Suppressor macrophage treated with lipopolysaccharide for 1 hour (primary cell): ENCODE measurements around the gene TNFAIP8.

Experiments
- DNase-seq, 3 donors: peaks; one replicate each; pipeline ENCODE4 v3.0.0-alpha.2; 2020 to 2022

Gene TNFAIP8

DNA sequence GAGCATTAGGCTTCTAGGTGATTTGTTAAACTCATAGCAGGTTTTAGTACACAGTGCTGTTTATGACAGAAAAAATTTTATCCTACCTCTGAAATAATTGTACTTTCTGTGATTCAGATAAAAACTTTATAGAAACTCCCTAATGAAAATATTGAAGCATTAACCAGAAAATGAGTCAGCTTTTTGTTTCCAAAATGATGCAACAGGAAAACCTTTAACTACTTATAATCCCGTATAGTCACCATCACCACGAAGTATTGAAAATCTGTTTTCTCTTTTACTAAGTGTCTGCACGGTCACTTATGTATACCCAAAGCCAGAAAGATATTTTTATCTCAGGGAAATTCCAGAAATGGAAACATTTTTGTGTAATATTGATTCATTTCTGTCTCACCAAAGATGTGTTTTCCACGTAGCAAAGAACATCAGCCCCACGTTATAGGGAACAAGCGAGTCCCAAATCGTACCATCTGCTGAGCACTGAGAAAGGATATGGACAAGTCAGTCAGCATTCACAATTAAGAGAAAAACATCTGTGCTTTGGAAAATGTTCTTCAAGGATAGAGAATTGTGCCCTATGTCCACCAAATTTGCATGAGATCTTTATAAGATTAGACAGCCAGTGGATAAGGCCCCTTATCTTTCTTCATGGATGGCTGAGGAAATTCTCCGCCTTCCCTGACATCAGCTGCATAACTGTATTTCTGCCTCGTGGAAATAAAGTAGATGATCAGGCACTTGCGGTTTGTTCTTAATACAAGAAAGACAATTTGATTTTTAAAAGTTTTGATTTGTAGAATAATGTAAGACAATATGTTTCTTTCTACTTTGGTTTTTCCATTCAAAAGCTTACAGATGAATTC lies 41.9 kb downstream of the TNFAIP8 start:
- DNase-seq = peak; percentile 84 to 100 (median 98)

DNA sequence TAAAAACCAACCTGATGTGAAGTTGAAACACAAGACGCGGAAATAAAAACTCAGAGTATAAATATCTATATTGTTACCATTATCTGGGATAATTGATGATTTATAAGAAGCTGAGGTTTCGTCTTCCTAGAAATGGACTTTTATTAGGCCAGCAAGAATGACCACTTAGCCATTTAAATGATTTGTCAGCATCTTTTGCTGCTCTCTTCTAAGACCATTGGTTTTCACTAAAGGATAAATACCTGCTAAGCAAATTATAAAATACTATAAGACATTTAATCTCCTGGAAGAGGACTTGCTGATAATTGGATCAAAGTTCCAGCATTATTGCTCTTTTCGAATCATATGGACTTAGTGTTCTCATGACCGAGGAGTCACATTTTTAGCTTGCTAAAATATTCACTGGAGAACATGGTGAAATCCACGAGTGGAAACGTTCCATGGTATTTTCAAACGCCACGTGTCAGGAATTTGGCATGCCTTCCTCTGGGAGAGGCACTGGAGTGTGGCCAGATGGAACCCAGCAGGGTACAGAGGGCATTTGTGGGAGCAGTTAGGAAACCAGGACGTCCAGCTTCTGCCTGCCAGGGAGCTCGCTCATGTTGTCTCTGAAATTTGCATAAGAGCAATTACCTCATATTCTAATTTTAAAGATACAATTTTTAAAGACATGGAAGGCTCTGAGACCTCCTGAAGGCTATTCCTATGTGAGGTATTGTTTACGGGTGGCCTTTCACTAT lies 43.1 kb downstream of the TNFAIP8 start:
- DNase-seq = peak; percentile 54 to 67 (median 66)

DNA sequence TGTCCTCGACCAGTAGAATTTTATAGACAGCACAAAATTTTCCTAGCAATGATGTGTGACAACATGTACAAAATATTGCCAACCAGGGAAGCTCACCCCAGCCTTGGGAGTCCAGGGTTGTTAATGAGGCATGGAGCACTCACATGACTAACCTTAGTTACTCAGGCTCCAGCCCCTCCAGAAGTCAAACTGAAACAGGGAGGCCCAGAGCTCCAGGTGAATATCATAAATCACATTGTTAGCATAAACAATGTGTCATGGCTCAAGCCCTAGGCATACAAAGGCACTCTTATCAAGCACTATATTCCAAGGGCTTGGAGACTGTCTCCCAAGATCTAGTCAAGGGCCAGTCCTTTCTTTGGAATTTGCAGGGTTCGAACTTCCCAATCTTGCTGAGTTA lies 44.4 kb downstream of the TNFAIP8 start:
- DNase-seq = peak in 2 of 3 donors; percentile 27 to 47

DNA sequence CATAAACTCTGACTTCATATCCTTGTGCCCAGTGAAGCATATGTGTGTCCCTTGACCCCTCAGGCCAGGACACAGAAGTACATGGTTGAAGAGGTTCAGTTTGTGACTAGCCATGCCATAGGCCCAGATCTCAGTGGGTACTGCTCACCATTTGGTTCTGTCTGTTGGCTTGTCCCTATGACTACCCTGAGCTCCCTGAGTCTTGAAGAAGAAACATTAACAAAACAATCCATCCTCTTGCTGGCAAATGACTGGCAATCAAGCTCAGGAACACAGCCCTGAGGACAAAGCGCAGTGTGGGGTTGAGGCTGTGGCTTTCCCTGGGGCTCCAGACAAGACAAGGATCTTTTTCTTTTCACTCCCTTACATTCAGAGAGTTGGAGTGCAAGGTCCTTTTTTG lies 46.3 kb downstream of the TNFAIP8 start:
- no peak for DNase-seq

DNA sequence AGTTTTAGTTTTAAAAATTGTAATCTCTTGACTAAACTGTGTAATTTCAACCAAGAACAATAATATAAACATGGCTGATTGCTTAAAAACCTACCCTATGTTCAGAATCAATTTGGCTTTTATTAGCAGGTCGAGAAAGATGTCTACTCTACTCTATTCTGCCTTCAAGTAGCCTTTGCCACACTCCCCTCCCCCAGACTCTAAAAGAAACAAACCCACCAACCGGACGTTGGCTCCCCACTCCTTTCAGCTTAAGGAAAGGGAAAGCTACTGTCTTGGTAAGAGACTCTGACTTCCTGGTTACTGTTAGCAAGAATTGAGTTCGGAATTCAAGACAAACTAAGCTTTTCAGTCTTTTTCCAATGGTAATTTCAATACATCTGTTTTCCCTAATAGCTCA lies 46.7 kb downstream of the TNFAIP8 start:
- DNase-seq = no peak

DNA sequence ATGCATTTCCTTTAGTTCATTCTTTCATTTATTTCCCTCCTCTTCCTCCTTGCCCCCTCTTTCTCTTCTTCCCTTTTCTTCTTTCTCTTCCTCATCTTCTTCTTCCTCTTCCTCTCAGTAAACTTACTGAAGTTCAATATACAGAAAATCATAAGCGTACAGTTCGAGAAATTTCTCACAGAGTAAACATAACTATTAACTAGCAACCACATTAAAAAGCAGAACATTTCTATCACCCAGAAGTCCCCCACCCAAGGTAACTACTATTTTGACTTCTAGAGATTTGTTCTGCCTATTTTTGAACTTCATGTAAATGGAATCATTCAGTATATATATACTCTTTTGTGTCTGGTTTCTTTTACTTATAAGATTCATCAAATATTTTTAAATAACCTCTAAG lies 48.2 kb downstream of the TNFAIP8 start:
- DNase-seq = peak in 2 of 3 donors; percentile 16 to 33

DNA sequence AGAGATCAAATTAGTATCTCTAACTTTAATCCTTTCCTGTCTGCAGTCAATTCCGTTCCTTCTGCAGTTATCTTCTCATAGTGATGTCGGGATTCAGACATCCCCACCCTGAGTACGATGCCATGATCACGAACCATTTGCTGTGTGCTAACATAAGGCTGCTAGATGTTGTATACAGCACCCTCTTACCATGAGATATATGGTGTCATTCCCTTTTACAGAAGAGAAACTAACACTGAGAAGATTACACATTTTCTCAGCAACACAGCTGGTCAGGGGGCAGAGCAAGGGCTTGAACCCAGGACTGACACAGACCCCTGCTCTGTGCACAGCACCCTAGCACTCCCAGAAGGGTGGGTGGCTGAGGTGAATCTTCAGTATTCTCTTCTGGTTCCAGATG lies 49.6 kb downstream of the TNFAIP8 start:
- peak in 1 of 3 donors; percentile 36 for DNase-seq

DNA sequence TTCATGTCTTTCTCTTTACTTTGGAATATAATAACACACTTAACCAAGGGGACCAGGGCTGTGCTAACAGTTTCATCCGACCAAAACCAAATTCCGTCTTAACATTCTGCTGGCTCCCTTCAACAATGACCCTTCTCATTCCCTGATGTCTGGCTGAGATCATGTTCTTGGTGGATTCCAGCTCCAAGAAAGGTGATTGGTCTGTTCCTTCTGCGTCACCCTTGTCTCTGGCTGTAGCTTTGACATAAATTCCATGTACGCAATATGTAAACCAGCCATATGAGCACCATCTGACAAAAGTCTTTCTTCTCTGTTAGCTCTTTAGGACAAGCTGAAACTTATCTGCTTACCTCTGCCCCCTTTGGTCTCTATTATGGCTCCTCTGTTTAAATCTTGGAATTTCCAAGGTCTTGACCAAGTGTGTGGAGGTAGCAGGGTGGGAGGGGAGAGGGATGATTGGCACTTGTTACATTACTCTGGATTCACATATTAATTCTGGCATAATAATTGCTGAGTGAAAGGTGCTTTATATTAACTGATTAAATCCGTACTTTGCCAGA lies 50.8 kb downstream of the TNFAIP8 start:
- peak in 2 of 3 donors; percentile 47 to 74 for DNase-seq

DNA sequence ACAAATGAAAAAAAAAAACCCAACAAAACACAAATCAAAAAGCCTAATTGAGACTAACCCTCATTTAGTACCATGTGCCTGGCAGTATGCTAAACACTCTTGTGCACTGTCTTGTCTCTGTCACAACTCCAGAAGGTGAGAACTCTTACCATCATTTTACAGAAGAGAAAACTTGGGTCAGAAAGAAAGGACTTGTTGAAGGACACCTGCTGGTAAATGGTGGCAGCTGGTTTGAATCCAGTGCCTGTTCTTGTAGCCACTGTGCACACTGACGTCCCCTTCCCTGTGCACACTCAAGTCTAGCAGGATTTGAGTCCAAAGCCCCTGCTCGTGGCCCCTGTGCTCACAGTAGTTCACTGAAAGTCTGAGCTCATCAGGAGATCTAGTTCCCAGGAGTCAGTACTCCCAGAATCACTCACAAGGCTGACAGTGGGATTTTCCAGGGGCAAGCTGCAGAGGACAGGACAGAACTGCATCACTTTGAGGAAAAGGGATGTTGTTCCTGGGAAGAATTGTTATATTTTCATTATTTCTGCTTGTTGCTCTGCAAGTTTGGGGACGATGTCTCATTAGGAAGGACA lies 53.5 kb downstream of the TNFAIP8 start:
- DNase-seq = no peak

DNA sequence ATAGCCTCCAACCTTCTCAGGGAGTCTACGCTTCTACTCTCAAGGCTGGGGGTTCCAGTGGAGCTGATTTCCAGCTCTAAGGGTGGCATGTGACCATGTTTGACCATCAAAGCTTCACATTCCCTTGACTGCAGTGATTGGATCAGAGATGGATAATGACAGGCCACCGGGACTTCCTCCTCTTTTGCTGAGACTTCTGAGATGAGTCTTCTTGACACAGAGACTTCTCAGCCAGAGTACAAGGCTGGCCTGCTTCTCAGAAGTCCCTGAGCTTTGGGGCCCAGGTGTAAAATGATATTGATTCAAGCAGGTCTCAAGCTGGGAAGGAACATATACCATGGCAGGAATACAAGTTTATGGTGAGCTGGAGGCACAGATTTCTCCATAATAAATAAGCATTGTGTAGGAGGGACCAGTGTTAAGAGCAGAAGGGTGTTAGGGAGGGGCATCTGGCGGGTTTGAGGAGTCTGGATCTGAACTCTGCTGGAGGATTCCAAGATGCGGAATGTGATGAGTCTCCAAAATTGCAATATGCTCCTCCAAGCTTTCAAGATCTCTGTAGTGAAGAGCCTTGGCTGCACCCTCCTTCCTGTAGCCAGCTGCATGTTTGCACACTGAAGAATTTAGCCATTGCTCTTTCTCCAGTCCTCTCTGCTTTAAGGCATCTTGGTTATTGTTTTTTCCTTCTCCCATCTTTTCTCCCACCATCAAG lies 54.8 kb downstream of the TNFAIP8 start:
- DNase-seq = peak in 1 of 3 donors; percentile 36

DNA sequence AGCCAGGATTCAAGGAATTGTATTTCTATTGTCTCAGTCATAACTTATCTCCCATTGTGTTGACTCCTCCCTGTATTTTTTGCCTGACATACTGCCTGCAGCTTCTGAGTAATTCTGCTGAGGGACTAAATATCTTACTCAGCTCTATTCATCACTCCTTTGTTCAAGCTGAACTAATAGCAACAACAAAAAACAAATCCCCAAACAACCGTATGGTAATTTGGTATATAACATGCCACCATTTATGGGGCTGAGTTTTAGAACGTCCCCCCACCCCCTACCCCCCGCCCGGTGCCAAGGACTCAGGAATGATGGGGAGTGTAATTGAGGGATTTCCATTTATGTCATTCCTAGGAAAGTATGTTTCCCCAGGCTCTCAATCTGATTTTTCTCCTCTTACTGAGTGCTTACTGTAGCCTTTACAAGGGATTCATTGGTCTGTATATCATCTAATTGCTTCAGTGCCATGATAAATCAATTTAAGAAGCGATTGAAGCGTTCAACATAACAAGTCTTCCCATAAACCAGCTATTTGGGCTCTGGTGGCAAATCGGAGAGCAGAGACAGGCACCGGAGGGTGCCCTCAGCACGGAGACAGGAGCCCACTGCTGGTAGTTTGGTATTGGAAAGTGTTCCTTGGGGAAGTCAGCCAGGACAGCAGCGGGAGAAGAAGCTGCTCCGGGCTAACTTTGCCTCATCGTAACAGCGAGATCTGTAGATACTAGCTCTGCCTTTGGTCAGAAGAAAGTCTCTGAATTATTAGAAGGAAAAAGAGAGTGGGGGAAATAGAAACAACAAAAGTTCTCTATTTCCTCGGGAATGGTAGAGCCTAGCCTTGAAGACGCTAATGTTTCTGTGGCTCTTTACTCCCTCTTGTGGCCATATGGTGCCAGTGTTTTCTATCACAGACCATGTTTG lies 55.8 kb downstream of the TNFAIP8 start:
- peak; percentile 76 to 88 (median 85) for DNase-seq

DNA sequence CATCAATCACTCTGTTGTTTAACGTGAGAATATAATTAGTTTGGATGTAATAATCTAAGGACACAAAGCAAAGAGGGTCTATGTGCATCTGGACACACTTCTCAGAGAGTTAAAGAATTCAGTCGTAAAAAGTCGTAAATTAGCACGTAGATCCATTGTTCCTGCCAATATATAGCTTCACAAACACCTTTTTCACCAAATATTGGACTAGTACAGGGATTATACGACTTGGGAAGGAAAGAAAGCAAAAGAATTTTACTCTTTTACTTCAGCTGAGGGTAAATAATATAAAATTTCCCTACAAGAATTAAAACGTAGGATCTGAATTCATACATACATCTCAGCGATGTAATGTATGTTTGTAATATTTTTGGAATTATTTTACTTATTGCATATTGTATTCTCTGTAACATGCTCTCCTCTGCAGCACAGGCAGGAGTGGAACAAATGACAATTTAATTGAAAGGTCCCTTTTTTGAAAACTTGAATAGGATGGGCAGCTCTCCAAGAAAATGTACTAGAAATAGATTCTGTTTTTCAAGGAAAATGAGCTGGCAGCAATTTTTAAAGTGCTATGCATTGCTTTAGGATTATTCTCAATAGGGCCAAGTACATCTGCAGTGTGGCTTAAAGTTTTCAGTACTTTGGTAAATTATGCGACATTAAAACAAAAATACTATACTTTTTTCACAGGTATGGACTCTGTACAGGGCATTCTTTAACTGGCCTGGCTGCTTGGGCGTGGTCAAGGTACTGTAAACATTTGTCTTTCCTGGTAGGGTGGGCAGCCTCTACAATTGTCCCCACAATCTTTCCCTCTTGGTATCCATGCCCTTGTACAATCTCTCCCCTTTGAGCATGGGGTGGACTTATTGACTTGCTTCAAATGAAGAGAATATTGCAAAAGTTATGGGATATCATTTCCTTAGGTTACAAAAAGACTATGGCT lies 56.7 kb downstream of the TNFAIP8 start:
- DNase-seq = no peak

DNA sequence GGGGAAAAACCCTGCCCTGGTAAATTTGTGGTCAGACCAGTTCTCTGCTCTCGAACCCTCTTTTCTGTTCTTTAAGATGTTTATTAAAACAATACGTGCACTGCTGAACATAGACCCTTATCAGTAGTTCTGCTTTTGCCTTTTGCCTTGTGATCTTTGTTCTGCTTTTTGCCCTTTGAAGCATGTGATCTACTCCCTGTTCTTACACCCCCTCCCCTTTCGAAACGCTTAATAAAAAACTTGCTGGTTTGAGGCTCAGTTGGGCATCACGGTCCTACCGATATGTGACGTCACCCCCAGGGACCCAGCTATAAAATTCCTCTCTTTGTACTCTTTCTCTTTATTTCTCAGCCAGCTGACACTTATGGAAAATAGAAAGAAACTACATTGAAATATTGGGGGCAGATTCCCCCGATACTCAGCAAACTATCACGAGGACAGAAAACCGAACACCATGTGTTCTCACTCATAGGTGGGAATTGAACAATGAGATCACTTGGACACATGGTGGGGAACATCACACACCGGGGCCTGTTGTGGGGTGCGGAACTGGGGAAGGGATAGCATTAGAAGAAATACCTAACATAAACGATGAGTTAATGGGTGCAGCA lies 58.4 kb downstream of the TNFAIP8 start:
- peak; percentile 73 to 85 (median 81) for DNase-seq

DNA sequence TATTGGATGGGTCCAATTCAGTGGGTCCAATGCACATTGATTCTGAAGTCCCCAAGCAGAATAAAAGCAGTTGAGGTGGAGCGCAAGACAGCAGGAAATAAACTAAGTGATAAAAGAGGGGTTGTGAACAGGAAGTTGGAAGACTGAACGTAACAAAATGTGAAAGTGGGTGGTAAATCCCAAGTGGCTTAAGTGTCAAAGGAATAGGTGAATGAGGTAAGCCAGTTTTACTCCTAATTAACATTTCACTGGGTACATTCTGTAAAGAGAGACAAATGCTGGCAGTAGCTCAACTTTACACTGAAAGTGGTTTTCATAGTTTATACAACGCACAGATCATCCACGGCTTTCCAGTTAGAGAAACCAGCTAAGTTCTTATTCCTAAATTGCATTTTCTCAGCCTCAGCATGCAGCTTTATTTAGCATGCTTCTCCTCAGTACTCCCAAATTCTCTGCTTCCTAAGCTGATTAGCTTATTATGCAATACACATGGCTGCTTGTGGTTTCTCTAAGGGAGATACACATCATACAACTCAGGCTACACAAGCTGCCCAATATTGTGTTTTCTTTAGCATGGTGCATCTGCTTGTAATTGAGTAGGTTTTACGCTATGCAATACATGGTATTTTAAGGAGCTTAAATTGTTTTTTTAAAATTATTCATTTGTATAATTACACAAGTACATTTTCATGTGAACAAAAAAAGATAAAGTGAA lies 62.2 kb downstream of the TNFAIP8 start:
- peak in 1 of 3 donors; percentile 44 for DNase-seq

DNA sequence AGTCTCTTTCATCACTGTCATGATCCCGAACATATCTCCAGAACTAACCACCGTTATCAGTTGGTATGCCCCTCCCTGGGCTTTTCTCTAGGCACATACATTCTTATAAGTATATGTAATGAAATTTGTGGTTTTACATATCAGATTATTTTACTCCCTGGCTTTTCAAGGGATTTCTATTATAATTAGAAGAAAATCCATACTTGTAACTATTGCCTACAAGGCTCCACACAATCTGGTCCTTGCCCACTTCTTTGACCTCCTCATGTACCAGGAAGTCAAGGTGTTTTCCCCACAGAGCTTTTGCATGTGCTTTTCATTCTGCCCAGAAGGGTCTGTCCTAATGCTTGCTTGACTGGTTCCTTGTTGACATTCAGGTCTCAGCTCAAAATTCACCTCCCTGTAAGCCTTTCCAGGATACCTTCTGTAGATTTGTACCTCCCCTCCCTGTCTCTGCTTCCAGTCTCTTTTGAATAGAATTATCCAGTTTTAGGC lies 62.8 kb downstream of the TNFAIP8 start:
- no peak for DNase-seq

DNA sequence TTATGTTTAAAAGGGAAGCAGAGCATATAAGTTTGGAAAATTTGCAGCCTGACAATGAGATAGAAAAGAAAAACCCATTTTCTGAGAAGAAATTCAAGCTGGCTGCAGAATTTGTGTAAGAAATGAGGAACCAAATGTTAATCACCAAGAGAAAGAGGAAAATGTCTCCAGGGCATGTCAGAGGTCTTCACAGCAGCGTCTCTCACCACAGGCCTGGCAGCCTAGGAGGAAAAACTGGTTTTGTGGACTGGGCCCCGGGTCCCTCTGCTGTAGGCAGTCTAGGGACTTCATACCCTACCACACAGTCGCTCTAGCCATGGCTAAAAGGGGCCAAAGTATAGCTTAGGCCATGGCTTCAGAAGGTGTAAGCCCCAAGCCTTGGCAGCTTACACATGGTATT lies 64.3 kb downstream of the TNFAIP8 start:
- peak; percentile 50 to 68 (median 67) for DNase-seq

DNA sequence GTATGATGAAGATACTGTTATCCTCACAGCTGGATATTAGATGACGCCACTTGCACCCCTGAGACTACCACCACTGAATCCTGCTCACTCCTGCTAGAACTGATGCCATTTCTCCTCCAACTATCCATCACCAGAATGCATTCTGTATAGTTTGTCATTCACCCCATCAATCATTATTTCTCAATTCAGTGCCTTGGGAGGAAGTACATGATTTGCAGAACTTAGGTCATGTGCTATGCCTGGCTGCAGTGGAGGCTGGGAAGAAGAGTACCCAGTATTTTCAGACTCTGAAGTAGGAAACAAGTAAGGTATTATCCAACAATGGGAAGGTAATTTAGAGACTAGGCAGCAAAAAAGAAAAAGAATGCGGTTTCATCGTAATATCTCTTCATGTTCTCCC lies 70.2 kb downstream of the TNFAIP8 start:
- peak; percentile 69 to 78 (median 77) for DNase-seq

DNA sequence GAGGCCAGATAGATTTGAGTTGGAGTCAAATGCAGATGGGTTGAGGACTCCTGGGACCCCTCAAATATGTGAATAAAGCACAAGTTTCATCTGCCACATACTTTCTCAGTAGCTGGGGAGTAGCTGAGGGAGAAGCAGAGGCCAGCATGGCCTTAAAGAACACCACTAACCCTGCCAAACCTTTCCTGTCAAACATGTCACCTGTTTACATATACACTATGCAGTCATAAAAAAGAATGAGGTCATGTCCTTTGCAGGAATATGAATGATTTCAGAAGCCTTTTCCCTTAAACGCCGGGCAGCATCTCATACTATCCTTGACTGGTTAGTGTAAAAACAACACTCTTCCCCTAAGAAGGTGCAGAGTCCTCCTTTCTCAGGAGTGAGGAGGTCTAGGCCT lies 71.2 kb downstream of the TNFAIP8 start:
- DNase-seq = peak; percentile 31 to 67 (median 34)

DNA sequence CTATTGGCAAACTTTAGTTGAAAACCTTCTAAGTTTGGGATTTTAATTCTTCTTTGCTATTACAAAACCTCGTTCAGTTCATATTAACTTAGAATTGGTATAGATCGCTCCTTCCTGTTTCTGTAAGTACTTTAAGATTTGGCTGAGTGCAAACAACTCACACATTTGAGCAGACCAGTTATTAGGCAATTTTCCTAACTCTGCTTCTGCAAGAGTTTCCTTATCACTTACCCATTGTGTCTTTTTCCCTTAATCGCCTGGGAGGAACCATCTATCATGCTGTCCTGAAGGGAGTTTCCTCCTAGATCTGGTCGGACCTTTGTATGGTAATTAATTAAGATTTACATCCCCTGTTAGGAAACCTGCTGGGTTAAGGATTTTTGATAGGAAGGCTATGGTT lies 71.8 kb downstream of the TNFAIP8 start:
- DNase-seq = peak; percentile 66 to 85 (median 71)
